Uterus (tissue), 2 donors: ENCODE data around the gene GRAPL.
"Not testable (repeated sequence)": the region's sequence is repeated elsewhere in the genome, so short reads cannot be mapped to it uniquely, and the experiment has no call there.

Source experiments
- CTCF ChIP-seq, 4 experiments: fragments of 200-600 bp in 2 of 4; fragments of 450-650 bp in 2 of 4; sonication (generic) in 2 of 4; IDR thresholded peaks; one replicate each; pipeline ENCODE4 v1.5.1; 2016 to 2019; ENCODE audit warnings: antibody characterized with exemption in 4 of 4, mild to moderate bottlenecking in 2 of 4, moderate library complexity in 1 of 4
- POLR2A ChIP-seq, 2 donors: fragments of 450-650 bp; IDR thresholded peaks; one replicate each; pipeline ENCODE4 v1.6.1; 2016; ENCODE audit warnings: antibody characterized with exemption in 2 of 2, mild to moderate bottlenecking in 1 of 2, moderate library complexity in 1 of 2

- not testable (repeated sequence) for TF ChIP-seq CTCF, POLR2A (IDR thresholded peaks at IDR 0.05)
These were observed 18.1 kb downstream of the GRAPL start for GRCh38 chr17:19145471-19145870.
